AML-193 (cell line): Measurements from ENCODE around the gene PLA1A.
A peak's percentile ranks its signal among the peaks of the same experiment; 100 is the strongest.

ENCODE experiments used
- DNase-seq, 2 experiments: peaks; one replicate each; lab custom pipeline; 2025; lab: John Stamatoyannopoulos, UW

The PLA1A gene

DNA sequence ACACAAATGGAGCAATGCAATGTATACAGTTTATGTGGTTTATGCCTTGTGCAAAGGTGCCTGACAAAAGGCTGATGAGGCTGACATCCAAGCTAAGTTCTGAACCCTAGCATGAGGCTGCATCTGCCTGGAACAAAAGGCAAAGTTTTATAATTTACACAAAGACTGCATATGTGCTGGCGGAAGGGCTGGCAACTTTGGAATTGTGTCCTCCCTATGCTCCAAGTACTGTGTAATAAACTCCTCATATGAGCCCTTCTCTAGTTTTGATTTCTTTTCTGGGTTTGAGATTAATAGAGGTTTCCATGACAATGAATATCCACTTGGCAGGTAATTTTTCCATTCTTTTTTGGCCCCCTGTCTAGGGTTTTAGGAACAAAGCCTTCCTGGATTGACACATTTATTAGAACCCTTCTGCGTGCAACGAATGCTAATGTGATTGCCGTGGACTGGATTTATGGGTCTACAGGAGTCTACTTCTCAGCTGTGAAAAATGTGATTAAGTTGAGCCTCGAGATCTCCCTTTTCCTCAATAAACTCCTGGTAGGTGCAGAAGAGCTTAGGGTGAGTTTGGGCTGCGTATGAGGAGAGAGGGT is 10.8 kb downstream of the PLA1A start:
- DNase-seq = no peak

DNA sequence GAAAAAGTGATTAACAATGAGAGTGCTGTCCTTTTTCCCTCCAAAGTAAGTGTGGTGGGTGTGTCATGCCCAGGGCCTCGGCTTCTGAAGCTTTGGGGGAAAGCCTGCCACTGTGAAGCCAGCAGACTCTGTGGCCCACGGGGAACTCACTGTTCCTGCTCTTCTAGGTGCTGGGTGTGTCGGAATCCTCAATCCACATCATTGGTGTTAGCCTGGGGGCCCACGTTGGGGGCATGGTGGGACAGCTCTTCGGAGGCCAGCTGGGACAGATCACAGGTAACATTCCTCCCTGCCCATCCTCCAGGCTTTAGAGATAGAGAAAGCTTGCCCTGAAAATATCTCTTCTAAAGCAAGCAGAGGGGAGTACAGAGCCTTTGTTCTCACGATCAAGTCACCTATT is 11.6 kb downstream of the PLA1A start:
- no peak for DNase-seq

DNA sequence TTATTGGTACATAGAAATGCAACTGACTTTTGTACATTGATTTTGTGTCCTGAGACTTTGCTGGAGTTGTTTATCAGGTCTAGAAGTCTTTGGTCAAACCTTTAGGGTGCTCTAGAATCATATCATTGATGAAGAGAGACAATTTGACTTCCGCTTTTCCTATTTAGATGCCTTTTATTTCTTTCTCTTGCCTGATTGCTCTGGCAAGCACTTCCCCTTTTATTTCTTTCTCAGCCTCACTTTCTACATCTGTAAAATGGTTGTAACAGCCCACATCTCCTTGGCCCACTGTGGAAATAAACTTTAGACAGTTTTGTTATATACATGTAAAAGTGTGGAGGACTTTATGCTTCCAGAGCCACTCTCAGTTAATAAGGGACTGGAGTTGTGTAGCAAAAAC is 14.0 kb downstream of the PLA1A start:
- DNase-seq = no peak

DNA sequence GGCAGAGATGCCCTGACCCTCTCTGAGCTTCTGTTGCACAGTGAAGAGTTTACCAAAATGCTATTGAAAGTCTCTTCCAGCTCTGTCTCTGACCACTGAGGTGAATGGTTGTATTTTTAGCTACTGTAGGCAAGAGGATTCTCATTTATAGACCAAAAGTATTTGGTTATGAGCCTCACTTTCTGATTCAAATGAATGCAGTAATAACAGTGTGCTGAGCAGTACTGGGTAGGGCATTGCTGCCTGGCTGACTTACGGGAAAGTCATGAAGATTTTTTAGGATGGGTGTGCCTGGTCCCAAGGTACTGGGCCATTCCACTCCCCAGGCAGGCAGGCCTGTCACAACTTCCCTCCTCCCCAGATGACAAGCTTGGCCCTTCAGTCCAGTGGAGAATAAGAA is 15.5 kb downstream of the PLA1A start:
- no peak for DNase-seq

DNA sequence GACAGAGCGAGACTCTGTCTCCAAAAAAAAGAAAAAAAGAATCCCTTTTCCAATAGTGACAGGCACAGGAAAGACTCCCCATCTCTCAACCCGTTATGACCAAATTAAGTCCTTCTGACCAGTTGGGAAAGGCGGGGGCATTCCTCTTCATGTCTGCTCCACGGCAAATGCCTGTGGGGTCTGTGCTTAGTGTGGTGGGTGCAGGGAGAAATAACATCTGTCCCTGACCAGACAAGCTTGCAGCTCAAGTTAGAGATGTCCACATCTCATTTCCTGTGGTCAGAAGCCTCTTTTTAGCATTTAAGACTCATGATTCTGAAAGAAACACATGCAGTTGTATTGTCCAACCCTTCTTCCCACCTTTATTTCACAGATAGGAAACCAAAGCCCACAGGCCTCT is 16.2 kb downstream of the PLA1A start:
- no peak for DNase-seq

DNA sequence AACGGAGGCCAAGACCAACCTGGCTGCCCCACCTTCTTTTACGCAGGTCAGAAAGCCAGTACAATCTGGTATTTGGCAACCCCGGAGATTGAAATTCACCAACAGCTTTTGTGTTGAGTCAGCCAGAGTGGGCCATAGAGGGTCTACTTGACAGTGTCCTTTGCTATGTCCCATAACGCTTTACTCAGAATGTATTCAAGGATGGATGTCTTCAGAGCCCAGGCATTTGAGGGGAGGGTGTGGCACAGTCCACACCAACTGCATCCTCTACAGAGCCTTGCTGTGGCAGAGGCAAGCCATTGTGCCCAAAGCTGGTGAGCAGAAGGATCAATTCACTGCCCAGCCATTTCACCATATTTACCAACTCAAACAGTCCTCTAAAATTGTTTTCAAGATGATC is 18.4 kb downstream of the PLA1A start:
- DNase-seq = no peak

DNA sequence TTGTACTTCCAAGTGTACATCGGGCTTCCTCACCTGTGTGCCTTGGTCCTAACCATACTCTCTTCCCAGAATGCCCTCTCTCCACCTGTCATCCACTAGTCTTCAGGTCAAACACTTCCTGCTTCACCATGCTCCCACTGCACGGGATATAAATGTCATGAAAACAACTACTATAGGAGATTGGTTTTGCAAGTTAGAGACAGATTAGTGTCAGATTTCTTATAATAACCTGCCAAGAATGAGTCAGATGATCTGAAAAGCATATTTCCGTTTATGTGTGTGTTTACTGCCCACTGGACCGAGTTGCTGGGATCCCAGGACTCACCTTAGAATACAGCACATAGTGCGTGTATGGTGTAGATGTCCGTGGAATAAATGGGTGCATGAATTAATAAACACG is 21.4 kb downstream of the PLA1A start:
- DNase-seq = no peak

DNA sequence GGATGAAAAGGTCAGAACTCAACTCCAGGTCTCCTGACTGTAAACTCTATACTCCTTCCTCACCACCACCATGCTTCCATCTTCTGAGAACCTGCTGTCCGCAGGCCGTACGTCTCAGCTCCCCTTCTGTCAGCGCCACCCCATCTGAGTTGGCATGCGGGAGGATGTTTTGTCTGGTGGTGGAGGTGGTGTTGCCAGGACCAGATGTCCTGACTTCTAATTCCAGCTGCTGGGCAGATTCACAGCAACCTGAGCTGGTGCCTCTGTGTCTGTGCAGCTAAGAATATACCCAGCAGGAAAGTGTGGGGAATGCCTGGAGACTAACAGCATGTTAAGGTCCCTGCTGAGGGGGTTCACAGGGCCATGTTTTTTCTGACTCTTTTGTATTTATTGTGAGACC is 23.2 kb downstream of the PLA1A start:
- no peak for DNase-seq

DNA sequence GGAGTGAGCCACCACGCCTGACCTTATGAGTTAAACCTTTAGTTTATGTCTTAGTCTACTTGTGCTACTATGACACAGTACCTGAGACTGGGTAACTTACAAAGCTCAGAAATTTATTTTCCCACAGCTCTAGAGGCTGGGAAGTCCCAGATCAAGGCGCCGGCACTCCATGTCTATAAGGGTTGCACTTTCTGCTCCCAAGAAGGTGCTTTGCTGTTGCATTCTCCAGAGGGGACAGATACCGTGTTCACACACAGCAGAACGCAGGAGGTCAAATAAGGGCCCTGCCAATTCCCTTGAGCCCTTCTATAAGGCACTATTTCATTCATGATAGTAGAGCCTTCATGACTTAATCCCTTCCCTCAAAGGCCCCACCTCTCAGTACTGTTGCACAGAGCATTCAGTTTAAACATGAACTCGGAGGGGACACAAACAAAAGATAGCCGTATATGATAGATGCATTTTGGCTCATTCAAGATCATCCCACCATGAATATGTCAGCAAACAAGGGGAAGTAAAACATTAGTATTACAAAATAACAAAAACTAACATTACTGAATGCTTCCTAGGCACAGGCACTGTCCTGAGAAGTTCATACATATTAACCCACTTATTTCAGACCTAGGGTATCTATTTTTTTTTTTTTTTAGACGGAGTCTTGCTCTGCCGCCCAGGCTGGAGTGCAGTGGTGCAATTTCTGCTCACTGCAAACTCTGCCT is 26.5 kb downstream of the PLA1A start:
- no peak for DNase-seq

DNA sequence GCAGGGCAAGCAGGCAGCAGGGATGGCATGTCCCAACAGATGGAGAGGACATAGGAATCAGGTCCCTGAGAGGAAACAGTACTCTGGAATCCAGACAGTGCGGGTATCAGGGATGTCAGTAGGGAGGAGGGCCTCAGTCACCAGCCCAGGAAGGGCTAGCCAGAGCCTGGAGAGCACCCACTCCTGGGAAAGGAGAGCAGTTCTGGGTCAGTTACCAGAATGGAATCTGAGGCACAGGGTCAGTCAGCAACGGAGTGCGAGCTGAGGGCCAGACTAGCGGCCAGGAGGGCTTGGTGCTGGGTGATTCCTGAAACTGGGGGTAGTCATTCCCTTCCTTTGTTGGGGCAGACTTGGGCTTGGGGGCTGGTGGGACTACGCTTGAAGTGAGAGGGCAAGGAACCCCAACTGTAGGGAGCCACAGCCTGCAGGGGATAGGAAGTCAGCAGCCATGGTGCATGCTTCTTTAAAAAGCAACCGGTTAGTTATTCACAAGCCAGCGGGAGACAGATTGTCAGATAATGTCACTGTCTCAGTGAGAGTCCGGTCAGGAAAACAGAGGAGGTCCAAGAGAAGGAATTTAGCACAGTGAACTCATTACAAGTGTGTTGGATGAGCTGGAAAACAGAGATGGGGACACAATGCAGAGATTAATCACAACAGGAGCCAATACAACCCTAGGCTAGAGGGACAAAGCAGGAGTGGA is 27.9 kb downstream of the PLA1A start:
- no peak for DNase-seq

DNA sequence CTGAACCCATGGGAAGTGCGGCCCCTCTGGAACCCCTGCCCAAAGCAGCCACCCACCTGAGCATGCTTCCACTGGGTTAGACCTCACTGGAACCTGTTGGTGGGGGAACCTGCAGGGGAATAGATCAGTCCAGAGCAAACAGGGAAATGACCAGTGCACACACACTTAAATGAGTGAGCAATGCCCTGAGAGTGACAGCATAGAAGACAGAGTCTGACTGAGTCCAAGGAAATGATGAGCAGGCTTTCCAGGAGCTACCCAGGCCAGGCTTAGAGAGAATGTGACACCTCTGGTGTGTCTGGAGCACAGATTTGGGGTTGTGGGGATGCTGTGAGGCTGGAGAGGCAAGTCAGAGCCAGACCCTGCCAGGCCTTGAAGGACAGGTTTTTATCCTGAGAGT is 28.5 kb downstream of the PLA1A start:
- DNase-seq = no peak

DNA sequence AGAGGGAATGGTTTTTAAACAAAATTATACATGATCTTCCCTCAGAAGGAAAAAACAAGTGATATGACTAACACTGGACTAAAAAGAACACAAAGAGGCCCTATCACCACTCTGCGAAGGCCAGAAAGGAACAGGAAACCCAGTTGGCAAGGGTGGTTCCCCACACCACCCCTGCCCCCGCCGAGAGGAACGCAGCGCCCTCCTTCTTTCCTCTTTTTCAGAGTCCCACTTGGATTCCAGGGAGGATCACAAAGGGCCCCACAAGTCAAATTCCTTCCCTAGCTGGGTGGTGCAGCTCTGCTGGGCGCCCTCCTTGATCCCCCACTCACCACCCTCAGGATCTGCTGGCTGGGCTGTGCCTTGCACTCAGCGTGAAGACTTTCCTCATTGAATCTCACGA is 29.8 kb downstream of the PLA1A start:
- DNase-seq = no peak

DNA sequence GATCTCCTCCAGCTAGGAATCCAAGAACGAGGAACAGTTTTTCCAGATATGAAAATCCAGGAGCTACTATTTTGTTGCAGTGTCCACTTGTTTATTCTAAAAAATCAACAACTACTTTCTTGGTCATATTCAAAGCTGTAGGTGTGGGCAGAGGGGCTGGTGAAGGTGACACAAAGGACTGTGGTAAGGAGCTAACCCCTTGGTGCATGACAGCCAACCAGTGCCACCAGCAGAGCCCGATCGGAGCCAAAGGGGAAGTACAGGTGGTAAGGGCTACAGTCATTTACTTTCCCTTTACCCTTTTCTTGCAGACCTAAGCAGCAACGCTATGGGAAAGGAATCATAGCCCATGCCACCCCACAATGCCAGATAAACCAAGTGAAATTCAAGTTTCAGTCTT is 30.7 kb downstream of the PLA1A start:
- no peak for DNase-seq

DNA sequence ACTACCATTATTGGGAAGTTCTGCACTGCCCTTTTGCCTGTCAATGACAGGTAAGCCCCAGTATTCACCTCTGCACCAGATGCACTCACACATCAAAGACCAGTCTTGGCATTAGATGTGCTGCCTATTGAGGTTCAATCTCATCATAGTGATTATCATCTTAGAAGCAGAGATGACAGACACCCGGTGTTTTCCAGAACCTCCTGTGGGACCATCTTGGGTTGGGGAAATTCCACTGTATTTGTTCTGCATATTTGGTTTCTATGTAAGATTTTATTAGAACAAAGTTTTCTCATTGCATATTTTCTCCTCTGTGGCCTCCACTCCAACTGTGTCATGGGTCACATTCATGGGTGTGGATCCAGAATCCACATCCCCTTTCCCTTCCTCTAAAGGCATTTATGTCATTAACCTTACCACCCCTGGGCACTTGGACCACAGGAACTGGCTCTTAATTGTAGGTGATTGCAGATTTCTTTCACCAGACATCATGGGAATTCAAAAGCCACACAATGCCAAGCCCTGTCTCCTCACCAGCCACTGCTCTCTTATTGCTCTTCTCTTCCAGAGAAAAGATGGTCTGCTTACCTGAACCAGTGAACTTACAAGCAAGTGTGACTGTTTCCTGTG is 31.2 kb downstream of the PLA1A start:
- no peak for DNase-seq

DNA sequence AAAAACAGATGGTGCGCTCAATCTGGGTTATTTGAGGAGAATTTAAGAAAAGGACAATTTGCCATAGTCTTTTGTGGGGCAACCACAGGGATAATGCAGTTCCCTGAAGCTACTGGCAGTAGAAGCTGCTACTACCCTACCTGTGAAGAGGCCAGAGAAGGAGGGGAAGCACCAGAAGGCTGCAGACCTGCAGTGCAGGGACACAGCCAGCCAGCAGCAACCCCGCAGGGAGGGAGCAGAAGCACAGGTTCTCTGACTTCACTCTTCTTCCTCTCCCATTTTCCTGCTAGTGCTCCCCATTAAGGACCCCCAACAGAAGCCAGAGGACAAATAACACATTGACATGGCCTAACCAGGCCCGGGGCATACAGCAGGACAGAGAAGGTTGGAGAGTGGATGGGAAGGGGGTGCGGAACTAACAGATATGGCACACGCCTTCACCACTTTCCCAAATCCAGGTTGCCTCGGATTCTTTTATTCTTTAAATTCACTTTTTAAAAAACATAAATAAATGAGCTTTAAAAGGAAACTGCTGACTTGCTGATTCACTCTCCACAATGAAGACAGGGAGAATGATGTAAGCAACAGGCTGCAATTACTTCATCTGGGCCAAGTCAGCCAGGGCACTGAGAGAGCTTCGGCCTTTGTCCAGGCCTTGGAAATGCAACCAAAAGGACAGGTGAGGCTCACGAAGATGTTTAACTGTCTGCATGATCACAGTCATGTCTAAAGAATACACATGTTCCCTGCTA is 32.6 kb downstream of the PLA1A start:
- peak; percentile 24 to 51 for DNase-seq

DNA sequence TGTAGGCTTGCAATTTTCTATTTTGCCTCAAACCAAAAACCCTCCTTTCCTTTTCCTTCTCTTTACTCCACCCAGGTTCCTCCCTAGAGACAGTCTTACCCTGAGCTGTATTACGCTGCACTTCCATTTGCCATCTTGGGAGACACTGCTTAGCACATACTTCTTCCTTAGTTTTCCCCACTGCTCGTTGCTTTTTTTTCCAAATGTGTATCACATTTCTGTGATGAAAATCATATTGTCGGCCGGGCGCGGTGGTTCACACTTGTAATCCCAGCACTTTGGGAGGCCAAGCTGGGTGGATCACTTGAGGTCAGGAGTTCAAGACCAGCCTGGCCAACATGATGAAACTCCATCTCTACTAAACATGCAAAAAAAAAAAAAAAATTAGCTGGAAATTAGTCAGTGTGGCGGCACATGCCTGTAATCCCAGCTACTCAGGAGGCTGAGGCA is 33.2 kb downstream of the PLA1A start:
- no peak for DNase-seq

DNA sequence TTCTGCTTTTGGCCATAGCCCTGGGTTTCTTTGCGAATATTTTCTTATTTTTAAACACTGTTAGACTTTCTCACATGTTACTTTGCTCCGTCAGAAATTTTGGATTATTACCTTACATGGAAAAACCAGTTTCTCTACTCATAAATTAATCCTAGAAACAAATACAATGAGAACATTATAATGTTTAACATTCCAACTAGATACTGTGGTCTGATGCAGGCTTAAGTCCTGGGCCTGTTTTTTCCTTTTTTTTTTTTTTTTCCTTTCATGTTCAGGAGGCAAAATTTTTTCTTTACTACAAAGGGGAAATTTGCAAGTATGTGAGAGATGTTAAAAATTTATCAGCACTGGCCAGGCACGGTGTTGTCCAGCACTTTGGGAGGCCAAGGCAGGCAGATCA is 33.8 kb downstream of the PLA1A start:
- DNase-seq = no peak

DNA sequence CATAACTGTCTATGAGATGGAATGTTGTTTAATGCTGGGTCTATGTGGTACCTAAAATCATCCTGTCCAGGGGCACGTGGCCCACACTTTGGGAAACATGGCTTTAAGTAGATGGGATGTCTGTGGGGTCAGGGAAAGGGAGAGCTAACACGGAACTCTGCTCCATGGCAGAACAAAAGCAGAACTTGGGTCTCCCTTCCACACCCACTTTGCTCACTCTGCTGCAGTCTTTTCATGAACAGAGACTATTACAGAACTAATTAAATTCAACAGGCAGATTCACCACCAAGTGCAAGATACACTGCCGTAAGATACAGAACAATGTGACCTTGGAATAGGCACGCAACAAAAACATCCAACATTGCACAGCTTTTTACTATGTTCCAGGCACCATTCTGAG is 34.5 kb downstream of the PLA1A start:
- no peak for DNase-seq

DNA sequence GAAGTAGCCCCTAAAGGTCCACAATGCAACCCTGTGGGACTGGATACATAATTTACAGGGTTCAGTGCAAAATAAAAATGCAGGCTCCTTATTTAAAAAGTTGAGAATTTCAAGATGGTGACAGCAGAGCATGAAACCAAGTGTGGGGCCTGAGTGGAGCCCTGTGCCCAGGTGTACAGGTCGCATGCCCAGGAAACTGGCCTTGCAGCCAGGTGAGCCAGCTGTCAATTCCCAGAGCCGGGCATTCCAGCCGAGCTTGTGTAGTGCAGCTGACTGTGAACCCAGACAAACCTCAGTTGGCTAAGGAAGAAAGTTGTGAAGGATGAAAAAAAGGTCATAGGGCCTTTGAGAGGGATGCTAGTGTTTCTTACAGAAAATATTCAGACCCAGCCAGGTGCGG is 35.1 kb downstream of the PLA1A start:
- DNase-seq = no peak

DNA sequence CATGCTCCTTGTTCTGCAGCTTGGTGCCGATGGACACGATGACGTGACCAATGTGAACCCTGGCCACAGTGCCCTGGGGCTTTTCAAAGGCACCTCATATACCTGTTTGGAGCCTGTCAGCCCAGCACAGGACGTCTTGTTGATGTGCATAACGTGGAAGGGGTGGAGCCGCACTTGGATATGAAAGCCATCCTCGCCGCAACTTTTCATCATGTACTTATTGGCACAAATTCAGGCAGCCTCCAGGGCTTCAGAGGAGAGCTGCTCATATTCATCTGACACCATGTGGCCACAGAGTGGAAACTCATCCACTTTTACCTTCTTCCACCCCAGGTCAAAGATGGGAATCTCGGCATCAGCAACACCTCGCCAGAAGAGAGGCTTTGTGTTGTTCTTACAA is 38.0 kb downstream of the PLA1A start:
- no peak for DNase-seq

DNA sequence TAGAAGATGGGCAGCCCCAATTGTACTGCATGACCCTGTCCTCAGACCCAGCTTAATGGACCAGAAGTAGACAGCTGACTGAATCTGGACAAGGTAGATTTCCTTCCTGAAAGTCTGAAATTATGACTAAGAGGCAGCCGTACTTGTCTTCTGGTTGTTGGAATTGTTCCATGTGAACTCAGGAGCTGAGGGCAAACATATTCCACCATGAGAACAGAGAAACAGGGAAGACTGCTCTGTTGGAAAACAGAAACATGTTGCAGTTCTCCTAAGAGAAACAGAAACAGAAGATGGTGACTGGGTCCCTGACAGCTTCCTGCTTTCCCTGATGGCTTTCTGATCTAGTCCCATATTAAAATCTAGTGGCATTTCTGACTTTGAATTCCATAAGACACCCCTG is 38.6 kb downstream of the PLA1A start:
- DNase-seq = no peak

DNA sequence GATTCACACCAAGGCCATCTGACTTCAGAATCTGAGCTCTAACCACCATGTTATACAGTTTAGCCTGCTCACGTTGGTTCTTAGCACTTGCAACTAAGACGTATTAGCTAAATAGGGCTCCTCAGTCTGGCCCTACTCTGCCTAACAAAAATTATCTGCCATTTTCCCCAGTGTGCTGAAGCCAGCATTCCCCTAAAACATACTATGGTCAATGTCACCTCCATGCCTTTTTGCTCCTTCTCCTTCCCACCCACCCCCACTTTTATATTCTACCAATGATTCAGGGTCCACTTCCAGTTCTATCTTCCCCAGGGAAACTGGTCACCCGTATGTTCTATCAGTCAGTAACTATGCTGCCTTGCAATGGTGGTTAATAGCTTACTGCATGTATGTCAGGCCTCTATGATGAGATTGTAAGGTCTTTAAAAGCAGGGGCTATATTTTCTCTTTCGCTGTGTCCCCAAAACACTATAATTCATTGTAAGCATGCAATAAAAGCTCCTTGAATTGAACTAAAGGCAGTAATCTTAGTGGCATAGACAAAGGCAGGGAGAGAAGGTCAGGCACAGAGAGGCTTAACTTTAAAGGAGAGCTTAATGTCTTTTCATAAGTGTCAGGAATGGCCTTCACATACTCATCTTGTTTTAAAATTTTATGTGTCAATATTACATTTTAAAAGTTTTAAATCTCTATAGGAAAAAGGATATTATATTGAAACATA is 39.4 kb downstream of the PLA1A start:
- DNase-seq = no peak
